Tibial artery (tissue), 4 donors: ENCODE measurements around the gene CLECL1.
"Not testable (repeated sequence)": the region's sequence is repeated elsewhere in the genome, so short reads cannot be mapped to it uniquely, and the experiment has no call there.

Experiments used
- DNase-seq, 2 donors: peaks; one replicate each; pipeline ENCODE4 v3.0.0-alpha.2; 2019
- H3K27ac ChIP-seq, 2 donors: fragments of 200-600 bp; sonication (generic) in 1 of 2; 1 replicate in 1 of 2; 2 replicates in 1 of 2; pipeline ENCODE4 v1.5.1; 2018 to 2019; ENCODE audit warnings: mild to moderate bottlenecking in 1 of 2
- H3K27me3 ChIP-seq, 2 donors: fragments of 200-600 bp; sonication (generic) in 1 of 2; one replicate each; pipeline versions ENCODE4 v1.5.1 to v1.6.0; 2016 to 2019
- H3K36me3 ChIP-seq, 3 donors: fragments of 200-600 bp; sonication (generic) in 2 of 3; one replicate each; pipeline ENCODE4 v1.5.1; 2016 to 2019; ENCODE audit warnings: mild to moderate bottlenecking in 2 of 3
- H3K4me1 ChIP-seq, 4 donors: fragments of 200-600 bp; sonication (generic) in 2 of 4; 1 replicate in 3 of 4; 2 replicates in 1 of 4; pipeline ENCODE4 v1.5.1; 2016 to 2019
- H3K4me3 ChIP-seq, 2 donors: fragments of 200-600 bp; sonication (generic) in 1 of 2; 1 replicate in 1 of 2; 2 replicates in 1 of 2; pipeline ENCODE4 v1.5.1; 2018 to 2019; ENCODE audit warnings: mild to moderate bottlenecking in 2 of 2
- H3K9me3 ChIP-seq, 3 donors: fragments of 200-600 bp; sonication (generic) in 1 of 3; one replicate each; pipeline ENCODE4 v1.5.1; 2016 to 2019
- CTCF ChIP-seq, 2 experiments: fragments of 200-600 bp in 1 of 2; fragments of 450-650 bp in 1 of 2; IDR thresholded peaks; one replicate each; pipeline ENCODE4 v1.5.1; 2017 to 2019; ENCODE audit warnings: antibody characterized with exemption in 2 of 2, mild to moderate bottlenecking in 1 of 2, moderate library complexity in 1 of 2
- intact Hi-C: fragments of 100-400 bp; cut with DNase I; formaldehyde crosslinking; loops from one replicate; pipeline ENCODE4 v1.15.0; 2023; ENCODE audit warnings: low total_unique reads

The CLECL1 gene

GRCh38 chr12:9699269-9699897 lies 33.5 kb downstream of the CLECL1 start:
- intact Hi-C loops, result no loop called here
- Histone ChIP-seq H3K36me3 (peaks cover 13% of the 10 kb centered on the region in 3 donors), H3K4me3 (no peak overlapping the region), H3K27me3 (no peaks in the 10 kb centered on the region), H3K9me3 (peaks cover 0 to 7% (median 0%) of the 10 kb centered on the region in 3 donors), H3K4me1 (no peaks in the 10 kb centered on the region), H3K27ac (no peak overlapping the region)
- DNase-seq, result no peak
- TF ChIP-seq CTCF (IDR thresholded peaks at IDR 0.05), result no peak

- Histone ChIP-seq H3K4me1 (no peaks in the 10 kb centered on the region), H3K9me3 (peaks cover 0 to 7% (median 0%) of the 10 kb centered on the region in 3 donors), H3K27ac (no peak overlapping the region), H3K4me3 (no peak overlapping the region), H3K27me3 (no peaks in the 10 kb centered on the region), H3K36me3 (peaks cover 17 to 20% (median 18%) of the 10 kb centered on the region in 3 donors)
- TF ChIP-seq CTCF (IDR thresholded peaks at IDR 0.05), result no peak
- intact Hi-C loops, result no loop called here
- no peak for DNase-seq
Observed at GRCh38 chr12:9698681-9699080, 34.2 kb downstream of the CLECL1 start.

GRCh38 chr12:9697619-9698018 lies 35.3 kb downstream of the CLECL1 start:
- Histone ChIP-seq H3K4me1 (no peaks in the 10 kb centered on the region), H3K36me3 (peaks cover 22 to 30% (median 28%) of the 10 kb centered on the region in 3 donors), H3K4me3 (no peak overlapping the region), H3K27ac (no peak overlapping the region), H3K9me3 (peaks cover 0 to 7% (median 0%) of the 10 kb centered on the region in 3 donors), H3K27me3 (no peaks in the 10 kb centered on the region)
- intact Hi-C loops, result no loop called here
- TF ChIP-seq CTCF (IDR thresholded peaks at IDR 0.05), result no peak
- no peak for DNase-seq

- H3K4me3 ChIP-seq, H3K4me1 ChIP-seq, DNase-seq, H3K27me3 ChIP-seq, intact Hi-C loops, H3K9me3 ChIP-seq, H3K27ac ChIP-seq: not testable (repeated sequence)
- H3K36me3 ChIP-seq, result peaks cover 36 to 47% (median 38%) of the 10 kb centered on the region in 3 donors
Observed at GRCh38 chr12:9695661-9696060, 37.2 kb downstream of the CLECL1 start.

- H3K4me3 ChIP-seq, DNase-seq, H3K27me3 ChIP-seq, H3K27ac ChIP-seq, H3K4me1 ChIP-seq, intact Hi-C loops, H3K9me3 ChIP-seq: not testable (repeated sequence)
- H3K36me3 ChIP-seq, result peaks cover 38 to 47% (median 43%) of the 10 kb centered on the region in 3 donors
Observed at GRCh38 chr12:9695150-9695549, 37.7 kb downstream of the CLECL1 start.

GRCh38 chr12:9694241-9694640 lies 38.7 kb downstream of the CLECL1 start:
- H3K36me3 ChIP-seq, result peaks cover 45 to 54% (median 46%) of the 10 kb centered on the region in 3 donors
- intact Hi-C loops, result no loop called here
- no peaks in the 10 kb centered on the region for H3K27me3 ChIP-seq
- no peak overlapping the region for H3K27ac ChIP-seq
- no peaks in the 10 kb centered on the region for H3K4me1 ChIP-seq
- no peak for TF ChIP-seq CTCF (IDR thresholded peaks at IDR 0.05)
- H3K9me3 ChIP-seq, result peaks cover 0 to 7% (median 0%) of the 10 kb centered on the region in 3 donors
- no peak overlapping the region for H3K4me3 ChIP-seq
- DNase-seq, result no peak
